IMR-90 (cell line): ENCODE results near the gene PLOD3. TPM values are rescaled to one million over a fixed set of nuclear protein-coding genes. Genes with fewer than 3 reads are reported as not detected.

Experiments used
- ATAC-seq: fragments of 200-7000 bp; cut with Tn5 transposase; 2 replicates; pipeline ENCODE4 v1.9.1; 2020; ENCODE audit warnings: low read depth, mild to moderate bottlenecking, moderate library complexity
- BruUV-seq: library from RNA; stranded (reverse); fragments of 400-500 nt; replicated peaks from 2 replicates; lab custom pipeline; 2021; lab: Mats Ljungman, UMichigan
- CTCF ChIA-PET: fragments of 300-600 bp; formaldehyde crosslinking; extraction: SDS; loops from one replicate; lab custom pipeline; 2021; ENCODE audit warnings: antibody characterized with exemption; lab: Yijun Ruan, JAX
- POLR2A ChIA-PET: fragments of 300-600 bp; sonication (Branson Sonifier 250); formaldehyde crosslinking; loops from one replicate; lab custom pipeline; 2022; ENCODE audit warnings: antibody characterized with exemption; ENCODE audit not compliant: unreplicated experiment; lab: Charles Lee
- DNase-seq: peaks from one replicate; pipeline ENCODE4 v3.0.0; 2013
- H2AFZ ChIP-seq: replicated peaks from 2 replicates; pipeline ENCODE3; 2013; ENCODE audit warnings: low read length, mild to moderate bottlenecking; ENCODE audit not compliant: poor library complexity
- H2AK5ac ChIP-seq: 2 replicates; pipeline ENCODE4 v1.6.1; 2013; ENCODE audit warnings: low read depth, low read length, inconsistent platforms
- H2AK9ac ChIP-seq: replicated peaks from 2 replicates; pipeline ENCODE3; 2013; ENCODE audit warnings: mild to moderate bottlenecking, low read depth, low read length, moderate library complexity; ENCODE audit not compliant: poor library complexity
- H2BK120ac ChIP-seq: 2 replicates; pipeline ENCODE4 v1.6.1; 2013; ENCODE audit warnings: low read depth, low read length, inconsistent platforms
- H2BK15ac ChIP-seq: 3 replicates; pipeline ENCODE4 v1.6.1; 2013; ENCODE audit warnings: low read depth, low read length, inconsistent platforms
- H2BK20ac ChIP-seq: 2 replicates; pipeline ENCODE4 v1.6.1; 2013; ENCODE audit warnings: low read depth, mild to moderate bottlenecking, inconsistent platforms, low read length, moderate library complexity
- H2BK5ac ChIP-seq: 2 replicates; pipeline ENCODE4 v1.6.1; 2013; ENCODE audit warnings: mild to moderate bottlenecking, low read depth, low read length, inconsistent platforms; ENCODE audit not compliant: poor library complexity, severe bottlenecking
- H3K14ac ChIP-seq: replicated peaks from 2 replicates; pipeline ENCODE4 v1.6.1; 2013; ENCODE audit warnings: low read depth, low read length, inconsistent platforms
- H3K18ac ChIP-seq: 2 replicates; pipeline ENCODE4 v1.6.1; 2013; ENCODE audit warnings: low read depth, low read length, control low read depth
- H3K23ac ChIP-seq: 2 replicates; pipeline ENCODE4 v1.6.1; 2013; ENCODE audit warnings: low read depth, low read length, inconsistent platforms
- H3K27ac ChIP-seq: 2 replicates; pipeline ENCODE4 v1.5.1; 2013; ENCODE audit warnings: mild to moderate bottlenecking, control low read depth, low read length; ENCODE audit not compliant: insufficient read depth
- H3K27me3 ChIP-seq: 2 replicates; pipeline ENCODE4 v1.6.1; 2013; ENCODE audit warnings: low read length; ENCODE audit not compliant: control insufficient read depth, insufficient read depth
- H3K36me3 ChIP-seq: 2 replicates; pipeline ENCODE4 v1.6.1; 2013; ENCODE audit warnings: low read length, mixed read lengths; ENCODE audit not compliant: control insufficient read depth, insufficient read depth
- H3K4ac ChIP-seq: 2 replicates; pipeline ENCODE4 v1.6.1; 2013; ENCODE audit warnings: low read depth, low read length, inconsistent platforms
- H3K4me1 ChIP-seq: 2 replicates; pipeline ENCODE4 v1.6.1; 2013; ENCODE audit warnings: low read length, mixed read lengths; ENCODE audit not compliant: control insufficient read depth, insufficient read depth
- H3K4me2 ChIP-seq: 2 replicates; pipeline ENCODE4 v1.6.1; 2013; ENCODE audit warnings: low read depth, mild to moderate bottlenecking, control low read depth, low read length, moderate library complexity
- H3K4me3 ChIP-seq: 2 replicates; pipeline ENCODE4 v1.5.1; 2013; ENCODE audit warnings: low read depth, mild to moderate bottlenecking, control low read depth, low read length, moderate library complexity; ENCODE audit not compliant: insufficient read depth
- H3K56ac ChIP-seq: 2 replicates; pipeline ENCODE4 v1.6.1; 2013; ENCODE audit warnings: low read length, inconsistent platforms; ENCODE audit not compliant: insufficient read depth; ENCODE audit errors: extremely low read depth
- H3K79me1 ChIP-seq, 2 experiments: 2 replicates each; pipeline ENCODE4 v1.6.1; 2013; ENCODE audit warnings: low read length in 2 of 2, inconsistent platforms in 1 of 2, low read depth in 1 of 2
- H3K9ac ChIP-seq: 2 replicates; pipeline ENCODE4 v1.6.1; 2013; ENCODE audit warnings: low read depth, low read length, control low read depth
- H3K9me1 ChIP-seq: 2 replicates; pipeline ENCODE4 v1.6.1; 2013; ENCODE audit warnings: low read length, inconsistent platforms; ENCODE audit not compliant: insufficient read depth
- H3K9me3 ChIP-seq: 2 replicates; pipeline ENCODE4 v1.6.1; 2013; ENCODE audit warnings: low read length; ENCODE audit not compliant: control insufficient read depth, insufficient read depth
- H4K20me1 ChIP-seq: 2 replicates; pipeline ENCODE4 v1.6.1; 2013; ENCODE audit warnings: low read length, inconsistent platforms; ENCODE audit not compliant: insufficient read depth
- H4K5ac ChIP-seq: 2 replicates; pipeline ENCODE4 v1.6.1; 2013; ENCODE audit warnings: mild to moderate bottlenecking, low read depth, low read length, control low read depth
- H4K8ac ChIP-seq, 2 experiments: 2 replicates each; pipeline ENCODE4 v1.6.1; 2013; ENCODE audit warnings: low read depth in 2 of 2, low read length in 2 of 2, control low read depth in 1 of 2, inconsistent platforms in 1 of 2
- H4K91ac ChIP-seq: 2 replicates; pipeline ENCODE4 v1.6.1; 2013; ENCODE audit warnings: low read depth, low read length, inconsistent platforms; ENCODE audit not compliant: insufficient read depth
- BHLHE40 ChIP-seq: fragments of 150-350 bp; IDR thresholded peaks from 2 replicates; pipeline ENCODE4 v1.6.1; 2016; ENCODE audit warnings: mild to moderate bottlenecking, low read depth, low read length
- CEBPB ChIP-seq: IDR thresholded peaks from 2 replicates; pipeline ENCODE4 v1.6.1; 2012; ENCODE audit warnings: low read depth, low read length, improper control_type of control experiment
- CHD1 ChIP-seq: IDR thresholded peaks from 2 replicates; pipeline ENCODE4 v1.6.1; 2012; ENCODE audit warnings: low read depth, low read length, improper control_type of control experiment
- FOS ChIP-seq: fragments of 150-350 bp; IDR thresholded peaks from 2 replicates; pipeline ENCODE4 v1.6.1; 2016; ENCODE audit warnings: low read depth, low read length
- MAFK ChIP-seq: IDR thresholded peaks from 2 replicates; pipeline ENCODE4 v1.6.1; 2012; ENCODE audit warnings: low read depth, low read length, improper control_type of control experiment
- MAZ ChIP-seq: IDR thresholded peaks from 2 replicates; pipeline ENCODE4 v1.6.1; 2012; ENCODE audit warnings: low read depth, mild to moderate bottlenecking, low read length, improper control_type of control experiment, moderate library complexity, borderline replicate concordance
- MXI1 ChIP-seq: IDR thresholded peaks from 2 replicates; pipeline ENCODE4 v1.6.1; 2012; ENCODE audit warnings: low read depth, mild to moderate bottlenecking, low read length, moderate library complexity, borderline replicate concordance
- NFE2L2 ChIP-seq: fragments of 150-350 bp; IDR thresholded peaks from 2 replicates; pipeline ENCODE4 v1.6.1; 2016; ENCODE audit warnings: low read depth, mild to moderate bottlenecking, low read length
- POLR2A ChIP-seq: IDR thresholded peaks from 2 replicates; pipeline ENCODE4 v1.6.1; 2012; ENCODE audit warnings: mild to moderate bottlenecking, low read depth, low read length
- RAD21 ChIP-seq: IDR thresholded peaks from 2 replicates; pipeline ENCODE4 v1.6.1; 2012; ENCODE audit warnings: low read length, improper control_type of control experiment
- RFX5 ChIP-seq: IDR thresholded peaks from 2 replicates; pipeline ENCODE4 v1.8.0; 2012; ENCODE audit warnings: low read depth, mild to moderate bottlenecking, low read length, moderate library complexity
- SMC3 ChIP-seq: fragments of 150-350 bp; IDR thresholded peaks from 2 replicates; pipeline ENCODE4 v1.6.1; 2016; ENCODE audit warnings: low read depth, mild to moderate bottlenecking, antibody characterized with exemption, low read length, moderate library complexity
- WGBS, 2 experiments: methylation state at CpG; one replicate each; pipeline versions ENCODE4 v1.1.5 to v1.1.7; 2013; ENCODE audit warnings: missing lambda C conversion rate in 2 of 2; ENCODE audit not compliant: insufficient read length in 1 of 2; ENCODE audit errors: extremely low coverage in 2 of 2; 5-methylcytosine and 5-hydroxymethylcytosine counted together
- dilution Hi-C: fragments of 300-500 bp; cut with HindIII; formaldehyde crosslinking; loops from one replicate; pipeline ENCODE4 v1.14.3; 2018; ENCODE audit warnings: low sequenced_read_pairs; ENCODE audit not compliant: unreplicated experiment
- in situ Hi-C: fragments of 300-500 bp; cut with MboI; formaldehyde crosslinking; loops from 3 replicates; pipeline ENCODE4 v1.14.3; 2019; ENCODE audit warnings: low sequenced_read_pairs, inconsistent platforms, mixed read lengths
- intact Hi-C: fragments of 100-400 bp; cut with micrococcal nuclease; formaldehyde crosslinking; loops from 2 replicates; pipeline ENCODE4 v1.10.0; 2022
- polyA plus RNA-seq, 3 experiments: library from polyadenylated mRNA; depleted of rRNA; stranded (reverse); fragments of >200 nt; gene quantifications; 2 replicates each; pipeline ENCODE4 v1.2.3, GENCODE V29; 2012; ENCODE audit warnings: low replicate concordance in 1 of 3
- total RNA-seq: library from RNA; depleted of rRNA; stranded (reverse); fragments of >200 nt; gene quantifications from 2 replicates; pipeline ENCODE4 v1.2.3, GENCODE V29; 2012
- TF ChIP-seq, protein P1 (sequence below): conservative IDR thresholded peaks from 2 replicates; pipeline ENCODE4 v1.5.1; 2012; ENCODE audit warnings: mild to moderate bottlenecking, low read depth, low read length, improper control_type of control experiment
- TF ChIP-seq, protein P2 (sequence below): fragments of 150-350 bp; IDR thresholded peaks from 2 replicates; pipeline ENCODE4 v1.6.1; 2016; ENCODE audit warnings: low read depth, mild to moderate bottlenecking, low read length, moderate library complexity, borderline replicate concordance

PLOD3 gene
- total and polyA plus RNA-seq, 2 of the 4 experiments (the other 2 are of a cell fraction), result 21.7 to 159 TPM

DNA sequence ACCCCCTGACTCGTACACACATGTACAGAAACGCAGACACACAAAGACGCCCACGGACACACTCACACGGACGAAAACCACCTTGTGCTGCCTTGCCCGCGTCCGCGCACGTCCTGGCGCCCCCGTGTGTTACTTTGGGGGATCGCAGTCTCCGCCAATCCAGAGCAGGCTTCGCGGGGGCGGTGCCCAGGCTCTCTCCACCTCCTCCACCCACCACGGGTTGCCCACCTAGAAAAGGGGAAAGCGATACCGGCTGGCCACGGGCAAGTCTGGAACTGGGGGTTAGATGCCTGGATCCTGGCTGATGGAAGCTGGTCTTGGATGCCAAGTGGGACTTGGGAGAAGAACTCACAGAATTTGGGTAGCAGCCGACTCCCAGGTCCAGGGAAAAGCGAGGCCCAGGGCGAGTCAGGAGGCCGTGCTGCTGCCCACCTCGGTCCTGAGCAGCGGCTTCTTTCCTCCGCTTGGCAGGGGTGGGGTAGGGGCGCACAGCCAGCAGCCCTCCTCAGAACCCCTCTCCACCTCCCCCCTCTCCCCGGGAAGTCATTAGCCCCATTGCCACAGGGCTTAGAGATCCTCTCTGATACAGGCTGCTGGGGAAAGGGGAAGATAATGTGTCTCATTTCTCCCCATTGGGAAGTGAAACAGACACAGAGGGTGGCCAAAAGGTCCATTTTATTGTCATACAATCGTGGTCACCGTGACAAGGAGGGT, 47.4 kb downstream of the PLOD3 start:
- Histone ChIP-seq H3K4me2 (peak overlapping the region; percentile 83), H2BK5ac (no peak overlapping the region), H4K8ac (no peak overlapping the region), H3K79me1 (peaks cover 0 to 3% of the 10 kb centered on the region in 2 experiments; a peak in 1 of 4 replicates), H3K9me1 (peaks cover 14% of the 10 kb centered on the region), H3K4me1 (peaks cover 18% of the 10 kb centered on the region), H2BK20ac (peak overlapping the region; percentile 37; the same call in 1 of the 2 replicates), H2BK120ac (peak overlapping the region; percentile 59; the same call in 1 of the 2 replicates), H3K4me3 (no peak overlapping the region), H3K14ac (no peak overlapping the region; the same call in 1 of the 2 replicates), H2AFZ (peak overlapping the region; percentile 83), H3K27me3 (peaks cover 66% of the 10 kb centered on the region), H3K4ac (peak overlapping the region; percentile 22; the same call in 1 of the 2 replicates), H4K91ac (no peak overlapping the region), H4K20me1 (peaks cover 4% of the 10 kb centered on the region; the same call in 1 of the 2 replicates), H2AK9ac (peak overlapping the region; percentile 6), H2AK5ac (no peak overlapping the region), H3K23ac (peak overlapping the region; percentile 91; the same call in 1 of the 2 replicates), H3K18ac (no peak overlapping the region), H3K36me3 (no peaks in the 10 kb centered on the region), H2BK15ac (no peak overlapping the region; the same call in 2 of the 3 replicates), H3K9ac (no peak overlapping the region), H3K56ac (no peak overlapping the region), H3K9me3 (peaks cover 2% of the 10 kb centered on the region; the same call in 1 of the 2 replicates), H3K27ac (no peak overlapping the region), H4K5ac (no peak overlapping the region)
- ChIA-PET POLR2A (no interaction called here), CTCF (interaction anchor here (0.6 to 1.9 kb wide), 3 partner anchors 23 to 1165 kb away, joined by 3 to 6 read pairs (median 3); no protein-coding TSS in a partner anchor)
- 0% methylated on average over 1 of the region's 33 CpGs; no CpG with 5 or more reads in 1 of the 2 experiments for WGBS, 2 experiments
- BruUV-seq, result no TSS peak
- intact Hi-C loops, result loop anchor here (1.0 kb wide), 1 partner anchor 26 kb away; no protein-coding TSS in a partner anchor
- DNase-seq (peak; percentile 60), ATAC-seq (peak; percentile 53)
- in situ Hi-C loops, result no loop called here
- dilution Hi-C loops, result no loop called here
- TF ChIP-seq BHLHE40, result no peak
- no peak for TF ChIP-seq MAFK
- TF ChIP-seq, protein P1, sequence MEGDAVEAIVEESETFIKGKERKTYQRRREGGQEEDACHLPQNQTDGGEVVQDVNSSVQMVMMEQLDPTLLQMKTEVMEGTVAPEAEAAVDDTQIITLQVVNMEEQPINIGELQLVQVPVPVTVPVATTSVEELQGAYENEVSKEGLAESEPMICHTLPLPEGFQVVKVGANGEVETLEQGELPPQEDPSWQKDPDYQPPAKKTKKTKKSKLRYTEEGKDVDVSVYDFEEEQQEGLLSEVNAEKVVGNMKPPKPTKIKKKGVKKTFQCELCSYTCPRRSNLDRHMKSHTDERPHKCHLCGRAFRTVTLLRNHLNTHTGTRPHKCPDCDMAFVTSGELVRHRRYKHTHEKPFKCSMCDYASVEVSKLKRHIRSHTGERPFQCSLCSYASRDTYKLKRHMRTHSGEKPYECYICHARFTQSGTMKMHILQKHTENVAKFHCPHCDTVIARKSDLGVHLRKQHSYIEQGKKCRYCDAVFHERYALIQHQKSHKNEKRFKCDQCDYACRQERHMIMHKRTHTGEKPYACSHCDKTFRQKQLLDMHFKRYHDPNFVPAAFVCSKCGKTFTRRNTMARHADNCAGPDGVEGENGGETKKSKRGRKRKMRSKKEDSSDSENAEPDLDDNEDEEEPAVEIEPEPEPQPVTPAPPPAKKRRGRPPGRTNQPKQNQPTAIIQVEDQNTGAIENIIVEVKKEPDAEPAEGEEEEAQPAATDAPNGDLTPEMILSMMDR, result peak; percentile 86
- TF ChIP-seq MAZ, result no peak
- TF ChIP-seq CHD1, result no peak
- TF ChIP-seq, protein P2, sequence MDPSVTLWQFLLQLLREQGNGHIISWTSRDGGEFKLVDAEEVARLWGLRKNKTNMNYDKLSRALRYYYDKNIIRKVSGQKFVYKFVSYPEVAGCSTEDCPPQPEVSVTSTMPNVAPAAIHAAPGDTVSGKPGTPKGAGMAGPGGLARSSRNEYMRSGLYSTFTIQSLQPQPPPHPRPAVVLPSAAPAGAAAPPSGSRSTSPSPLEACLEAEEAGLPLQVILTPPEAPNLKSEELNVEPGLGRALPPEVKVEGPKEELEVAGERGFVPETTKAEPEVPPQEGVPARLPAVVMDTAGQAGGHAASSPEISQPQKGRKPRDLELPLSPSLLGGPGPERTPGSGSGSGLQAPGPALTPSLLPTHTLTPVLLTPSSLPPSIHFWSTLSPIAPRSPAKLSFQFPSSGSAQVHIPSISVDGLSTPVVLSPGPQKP, result no peak
- TF ChIP-seq MXI1, result no peak
- TF ChIP-seq CEBPB, result no peak
- TF ChIP-seq NFE2L2, result no peak
- TF ChIP-seq RFX5, result no peak
- TF ChIP-seq RAD21, result peak; percentile 64
- TF ChIP-seq FOS, result no peak
- TF ChIP-seq POLR2A, result no peak
- TF ChIP-seq SMC3, result peak; percentile 68
